ENCODE results near the gene HRAS.

The HRAS gene

GRCh38 chr11:494761-495536 is 40.4 kb downstream of the HRAS start:
- in situ Hi-C loops (cut with HindIII; ENCODE audit: low sequenced_read_pairs) = no loop called here
- H3K4me3 ChIP-seq (ENCODE audit: low read depth, low read length) = no peak overlapping the region

DNA sequence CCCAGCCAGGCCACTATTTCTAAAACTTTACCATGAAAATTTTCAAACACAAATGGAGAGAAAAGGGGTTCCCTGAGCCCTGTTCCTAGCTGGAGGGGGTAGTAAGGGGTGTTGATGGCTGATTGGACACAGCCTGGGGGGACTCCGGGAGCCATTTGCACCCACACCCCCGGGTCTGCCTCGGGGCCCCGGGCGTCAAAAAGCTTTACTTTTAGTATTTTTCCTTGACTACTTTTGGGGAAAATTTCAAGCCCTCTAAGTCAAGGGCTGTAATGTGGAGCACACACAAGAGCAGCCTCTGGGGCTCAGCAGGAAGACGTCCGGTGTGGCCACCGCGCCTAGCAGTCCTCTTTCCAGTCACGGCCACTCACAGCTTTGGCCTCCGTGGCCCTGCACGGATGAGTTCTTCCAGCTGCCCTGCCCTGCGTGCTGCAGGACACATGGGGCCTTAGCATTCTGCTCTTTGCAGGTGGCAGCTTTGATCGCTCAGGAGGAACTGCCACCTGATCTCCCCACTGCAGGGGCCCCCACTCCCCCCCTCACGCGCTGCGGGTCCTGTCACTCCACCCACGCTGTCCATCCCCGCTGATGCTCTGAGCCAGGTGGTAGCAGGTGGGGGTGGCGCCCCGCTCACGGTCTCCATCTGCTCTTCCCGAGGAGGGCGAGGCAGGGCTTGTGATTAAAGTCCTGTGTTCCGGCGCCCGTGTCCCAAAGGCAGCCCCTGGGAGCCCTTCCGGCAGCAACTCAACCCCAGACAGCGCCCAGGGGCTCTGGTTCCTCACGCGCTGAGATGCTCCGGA is 42.7 kb downstream of the HRAS start:
- TF ChIP-seq CTCF (IDR thresholded peaks at IDR 0.05; ENCODE audit: low read depth, low read length, missing control alignments) = no peak
- no peak for DNase-seq (ENCODE audit: low read depth)
- in situ Hi-C loops (cut with HindIII; ENCODE audit: low sequenced_read_pairs) = no loop called here
- no peak overlapping the region for H3K4me3 ChIP-seq (ENCODE audit: low read depth, low read length)

More at GRCh38 chr11:494761-495536, 40.4 kb downstream of the HRAS start:
- no peak for TF ChIP-seq CTCF (IDR thresholded peaks at IDR 0.05; ENCODE audit: low read depth, low read length, missing control alignments)
- DNase-seq (ENCODE audit: low read depth) = no peak

DNA sequence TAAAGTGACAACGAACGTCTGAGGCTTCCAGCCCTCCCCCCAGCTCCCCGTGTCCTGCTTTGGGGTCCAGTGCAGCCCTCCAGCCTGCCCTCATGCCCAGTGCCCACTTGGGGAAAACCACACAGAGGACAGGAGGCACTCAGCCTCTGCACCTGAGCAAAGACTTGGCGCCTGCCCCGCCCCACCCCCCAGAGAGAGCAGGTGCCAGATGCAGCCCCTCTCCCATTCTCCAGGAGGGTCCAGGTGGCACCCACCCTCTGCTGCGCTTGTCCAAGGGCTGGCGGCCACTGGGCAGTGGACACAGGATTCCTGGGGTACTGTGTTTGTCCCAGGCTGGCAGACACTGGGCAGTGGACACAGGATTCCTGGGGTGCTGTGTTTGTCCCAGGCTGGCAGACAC is 44.0 kb downstream of the HRAS start:
- in situ Hi-C loops (cut with HindIII; ENCODE audit: low sequenced_read_pairs) = no loop called here
- no peak for DNase-seq (ENCODE audit: low read depth)
- no peak for TF ChIP-seq CTCF (IDR thresholded peaks at IDR 0.05; ENCODE audit: low read depth, low read length, missing control alignments)
- H3K4me3 ChIP-seq (ENCODE audit: low read depth, low read length) = no peak overlapping the region

- no peak for DNase-seq (ENCODE audit: low read depth)
- no peak for TF ChIP-seq CTCF (IDR thresholded peaks at IDR 0.05; ENCODE audit: low read depth, low read length, missing control alignments)
- in situ Hi-C loops (cut with HindIII; ENCODE audit: low sequenced_read_pairs) = no loop called here
- no peak overlapping the region for H3K4me3 ChIP-seq (ENCODE audit: low read depth, low read length)
Observed at GRCh38 chr11:490930-491260, 44.5 kb downstream of the HRAS start.

DNA sequence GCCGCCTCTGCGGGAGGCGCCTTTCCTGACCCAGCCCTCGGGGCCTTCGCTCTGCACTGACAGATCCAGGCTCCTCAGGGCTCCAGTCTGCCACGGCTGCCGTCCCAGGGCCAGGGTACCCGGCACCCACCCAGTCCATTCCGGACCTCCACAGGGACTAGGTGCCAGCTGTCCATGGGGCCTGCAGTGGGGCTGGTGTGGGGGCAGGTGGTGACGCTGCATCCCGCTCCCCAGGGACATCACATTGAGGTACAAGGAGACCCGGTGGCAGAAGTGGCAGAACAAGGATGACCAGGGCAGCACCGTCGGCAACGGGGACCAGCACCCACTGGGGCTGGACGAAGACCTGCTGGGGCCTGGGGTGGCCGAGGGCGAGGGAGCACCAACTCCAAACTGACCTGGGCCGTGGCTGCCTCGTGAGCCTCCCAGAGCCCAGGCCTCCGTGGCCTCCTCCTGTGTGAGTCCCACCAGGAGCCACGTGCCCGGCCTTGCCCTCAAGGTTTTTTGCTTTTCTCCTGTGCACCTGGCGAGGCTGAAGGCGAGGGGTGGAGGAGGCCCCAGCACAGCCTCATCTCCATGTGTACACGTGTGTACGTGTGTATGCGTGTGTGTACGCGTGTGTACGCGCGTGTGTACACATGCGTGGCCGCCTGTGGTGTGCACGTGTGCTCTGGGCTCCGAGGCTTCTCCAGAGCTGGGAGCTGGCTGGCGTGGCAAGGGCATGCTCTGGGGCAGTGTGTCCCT is 45.0 kb downstream of the HRAS start:
- no peak for DNase-seq (ENCODE audit: low read depth)
- in situ Hi-C loops (cut with HindIII; ENCODE audit: low sequenced_read_pairs) = no loop called here
- no peak overlapping the region for H3K4me3 ChIP-seq (ENCODE audit: low read depth, low read length)
- TF ChIP-seq CTCF (IDR thresholded peaks at IDR 0.05; ENCODE audit: low read depth, low read length, missing control alignments) = no peak

GRCh38 chr11:489610-490185 is 45.7 kb downstream of the HRAS start:
- no peak for TF ChIP-seq CTCF (IDR thresholded peaks at IDR 0.05; ENCODE audit: low read depth, low read length, missing control alignments)
- H3K4me3 ChIP-seq (ENCODE audit: low read depth, low read length) = no peak overlapping the region
- DNase-seq (ENCODE audit: low read depth) = no peak
- in situ Hi-C loops (cut with HindIII; ENCODE audit: low sequenced_read_pairs) = no loop called here

Measured in astrocyte of the cerebellum (primary cell).